ENCODE data around the gene DAPL1. TPM values are rescaled to one million over a fixed set of nuclear protein-coding genes. Genes with fewer than 3 reads are reported as not detected.

Gene DAPL1
- polyA plus RNA-seq, 3 donors = not detected

- Histone ChIP-seq H3K4me3 (replicated peaks in 1 of 3; ENCODE audit: low read depth in 2 of 3, low read length in 3 of 3) (no peak overlapping the region), H3K27me3 (ENCODE audit: control insufficient read depth in 2 of 2, insufficient read depth in 2 of 2, low read length in 2 of 2) (no peaks in the 10 kb centered on the region), H4K20me1 (ENCODE audit: insufficient read depth, low read length) (no peaks in the 10 kb centered on the region), H3K36me3 (replicated peaks in 1 of 2; ENCODE audit: control insufficient read depth in 1 of 2, insufficient read depth in 2 of 2, low read length in 2 of 2) (no peaks in the 10 kb centered on the region), H3K4me1 (ENCODE audit: control insufficient read depth in 1 of 2, insufficient read depth in 2 of 2, low read length in 2 of 2) (no peaks in the 10 kb centered on the region), H3K27ac (ENCODE audit: low read depth in 1 of 2, low read length in 2 of 2) (no peak overlapping the region), H2AFZ (ENCODE audit: insufficient read depth, low read depth, low read length, poor library complexity, severe bottlenecking) (no peak overlapping the region), H3K9me3 (replicated peaks in 1 of 2; ENCODE audit: control insufficient read depth in 1 of 2, insufficient read depth in 1 of 2, low read length in 2 of 2) (no peaks in the 10 kb centered on the region), H3K9ac (ENCODE audit: insufficient read depth, low read length, poor library complexity, severe bottlenecking) (no peak overlapping the region), H3K79me2 (ENCODE audit: insufficient read depth, low read length) (no peaks in the 10 kb centered on the region), H3K4me2 (replicated peaks; ENCODE audit: extremely low read depth, low read length, poor library complexity, severe bottlenecking) (no peak overlapping the region)
- Mint-ChIP-seq H3K27me3 (ENCODE audit: low read depth in 3 of 3) (peaks cover 0 to 1% (median 0%) of the 10 kb centered on the region in 3 donors), H3K27ac (no peak overlapping the region), H3K36me3 (no peaks in the 10 kb centered on the region), H3K4me1 (no peaks in the 10 kb centered on the region), H3K4me3 (no peak overlapping the region), H3K9me3 (peaks cover 0 to 7% (median 2%) of the 10 kb centered on the region in 7 donors)
- intact Hi-C loops (cut with micrococcal nuclease) = no loop called here
- WGBS (ENCODE audit: insufficient coverage) = 95% methylated on average over 9 of the region's 13 CpGs
- no peak for DNase-seq
- TF ChIP-seq CTCF (IDR thresholded peaks at IDR 0.05) = no peak
Observed at GRCh38 chr2:158822193-158822592, 27.1 kb downstream of the DAPL1 start.

GRCh38 chr2:158823486-158824237 is 28.5 kb downstream of the DAPL1 start:
- intact Hi-C loops (cut with micrococcal nuclease) = no loop called here
- H3K4me1 ChIP-seq (ENCODE audit: control insufficient read depth in 1 of 2, insufficient read depth in 2 of 2, low read length in 2 of 2) = no peaks in the 10 kb centered on the region
- Mint-ChIP-seq H3K36me3 (no peaks in the 10 kb centered on the region), H3K4me1 (no peaks in the 10 kb centered on the region), H3K4me3 (no peak overlapping the region), H3K27me3 (ENCODE audit: low read depth in 3 of 3) (peaks cover 0 to under 1% (median 0%) of the 10 kb centered on the region in 3 donors), H3K9me3 (peaks cover 0 to 3% (median 2%) of the 10 kb centered on the region in 7 donors), H3K27ac (no peak overlapping the region)
- H3K36me3 ChIP-seq (replicated peaks in 1 of 2; ENCODE audit: control insufficient read depth in 1 of 2, insufficient read depth in 2 of 2, low read length in 2 of 2) = no peaks in the 10 kb centered on the region
- H3K9me3 ChIP-seq (replicated peaks in 1 of 2; ENCODE audit: control insufficient read depth in 1 of 2, insufficient read depth in 1 of 2, low read length in 2 of 2) = no peaks in the 10 kb centered on the region
- WGBS (ENCODE audit: insufficient coverage) = 89% methylated on average over 7 of the region's 10 CpGs
- TF ChIP-seq CTCF (IDR thresholded peaks at IDR 0.05) = no peak
- H3K79me2 ChIP-seq (ENCODE audit: insufficient read depth, low read length) = no peaks in the 10 kb centered on the region
- no peak for DNase-seq
- no peak overlapping the region for H3K9ac ChIP-seq (ENCODE audit: insufficient read depth, low read length, poor library complexity, severe bottlenecking)
- no peaks in the 10 kb centered on the region for H3K27me3 ChIP-seq (ENCODE audit: control insufficient read depth in 2 of 2, insufficient read depth in 2 of 2, low read length in 2 of 2)
- no peak overlapping the region for H2AFZ ChIP-seq (ENCODE audit: insufficient read depth, low read depth, low read length, poor library complexity, severe bottlenecking)
- H4K20me1 ChIP-seq (ENCODE audit: insufficient read depth, low read length) = no peaks in the 10 kb centered on the region
- H3K27ac ChIP-seq (ENCODE audit: low read depth in 1 of 2, low read length in 2 of 2) = no peak overlapping the region
- no peak overlapping the region for H3K4me2 ChIP-seq (replicated peaks; ENCODE audit: extremely low read depth, low read length, poor library complexity, severe bottlenecking)
- H3K4me3 ChIP-seq (replicated peaks in 1 of 3; ENCODE audit: low read depth in 2 of 3, low read length in 3 of 3) = no peak overlapping the region

Data from CD14-positive monocyte (primary cell).